GM23248 (cell line): ENCODE results near the gene SNAP25.

Experiments
- EZH2 ChIP-seq: fragments of 200-600 bp; sonication (generic); IDR thresholded peaks from 2 replicates; pipeline ENCODE4 v1.6.1; 2018; ENCODE audit warnings: antibody characterized with exemption, mild to moderate bottlenecking; ENCODE audit not compliant: insufficient read depth, poor library complexity, severe bottlenecking
- EZH2phosphoT487 ChIP-seq: fragments of 200-600 bp; sonication (generic); IDR thresholded peaks from 2 replicates; pipeline ENCODE4 v1.6.1; 2018; ENCODE audit warnings: antibody characterized with exemption, moderate library complexity, mild to moderate bottlenecking, low read depth; ENCODE audit not compliant: insufficient read depth

GRCh38 chr20:10315138-10315537 lies 96.5 kb downstream of the SNAP25 start:
- TF ChIP-seq EZH2phosphoT487 (no peak), EZH2 (no peak)
